Body of pancreas (tissue), 4 donors: ENCODE data around the gene TOB1. TPM values are rescaled to one million over a fixed set of nuclear protein-coding genes. Genes with fewer than 3 reads are reported as not detected.

Experiments
- ATAC-seq: fragments of 150-250 bp; one replicate; pipeline ENCODE4 v1.9.1; 2016
- DNase-seq, 4 donors: peaks; one replicate each; pipeline ENCODE4 v3.0.0-alpha.2; 2019
- H3K27ac ChIP-seq, 4 donors: fragments of 200-600 bp; sonication (generic); 1 replicate in 3 of 4; 2 replicates in 1 of 4; pipeline versions ENCODE4 v1.5.1 to v1.6.1; 2016 to 2019; ENCODE audit warnings: mild to moderate bottlenecking in 1 of 4, mixed read lengths in 1 of 4, moderate library complexity in 1 of 4
- H3K27me3 ChIP-seq, 2 donors: fragments of 200-600 bp; sonication (generic); one replicate each; pipeline ENCODE4 v1.6.0; 2016; ENCODE audit warnings: mild to moderate bottlenecking in 1 of 2
- H3K36me3 ChIP-seq, 2 donors: fragments of 200-600 bp; sonication (generic); replicated peaks in 1 of 2; 2 replicates each; pipeline ENCODE4 v1.5.1; 2016; ENCODE audit warnings: low read depth in 2 of 2; ENCODE audit not compliant: insufficient read depth in 1 of 2
- H3K4me1 ChIP-seq: fragments of 200-600 bp; sonication (generic); one replicate; pipeline ENCODE4 v1.6.0; 2016
- H3K4me3 ChIP-seq, 2 donors: fragments of 200-600 bp; sonication (generic); 1 replicate in 1 of 2; 2 replicates in 1 of 2; pipeline ENCODE4 v1.5.1; 2016 to 2019
- H3K9me3 ChIP-seq, 3 donors: fragments of 200-600 bp; sonication (generic); 1 replicate in 2 of 3; 2 replicates in 1 of 3; pipeline ENCODE4 v1.5.1; 2016
- POLR2A ChIP-seq, 3 donors: fragments of 450-650 bp; IDR thresholded peaks; one replicate each; pipeline ENCODE4 v1.6.1; 2016; ENCODE audit warnings: antibody characterized with exemption in 3 of 3, mild to moderate bottlenecking in 2 of 3
- WGBS, 2 donors: methylation state at CpG; one replicate each; pipeline ENCODE4 v1.1.5; 2017; 5-methylcytosine and 5-hydroxymethylcytosine counted together
- intact Hi-C: fragments of 100-400 bp; cut with DNase I; formaldehyde crosslinking; loops from one replicate; pipeline ENCODE4 v1.15.1; 2023
- total RNA-seq, 2 donors: library from RNA; depleted of rRNA; stranded (reverse); fragments of >200 nt; gene quantifications; one replicate each; pipeline ENCODE4 v1.1.0, GENCODE V29; 2016
- TF ChIP-seq, protein P1 (sequence below), 7 experiments: fragments of 450-650 bp in 4 of 7; fragments of 200-600 bp in 3 of 7; sonication (generic) in 3 of 7; IDR thresholded peaks; one replicate each; pipeline ENCODE4 v1.5.1; 2016 to 2019; ENCODE audit warnings: antibody characterized with exemption in 7 of 7

TOB1 gene
- total RNA-seq, 2 donors from 2014 or later, result 36.8 to 46.1 TPM

DNA sequence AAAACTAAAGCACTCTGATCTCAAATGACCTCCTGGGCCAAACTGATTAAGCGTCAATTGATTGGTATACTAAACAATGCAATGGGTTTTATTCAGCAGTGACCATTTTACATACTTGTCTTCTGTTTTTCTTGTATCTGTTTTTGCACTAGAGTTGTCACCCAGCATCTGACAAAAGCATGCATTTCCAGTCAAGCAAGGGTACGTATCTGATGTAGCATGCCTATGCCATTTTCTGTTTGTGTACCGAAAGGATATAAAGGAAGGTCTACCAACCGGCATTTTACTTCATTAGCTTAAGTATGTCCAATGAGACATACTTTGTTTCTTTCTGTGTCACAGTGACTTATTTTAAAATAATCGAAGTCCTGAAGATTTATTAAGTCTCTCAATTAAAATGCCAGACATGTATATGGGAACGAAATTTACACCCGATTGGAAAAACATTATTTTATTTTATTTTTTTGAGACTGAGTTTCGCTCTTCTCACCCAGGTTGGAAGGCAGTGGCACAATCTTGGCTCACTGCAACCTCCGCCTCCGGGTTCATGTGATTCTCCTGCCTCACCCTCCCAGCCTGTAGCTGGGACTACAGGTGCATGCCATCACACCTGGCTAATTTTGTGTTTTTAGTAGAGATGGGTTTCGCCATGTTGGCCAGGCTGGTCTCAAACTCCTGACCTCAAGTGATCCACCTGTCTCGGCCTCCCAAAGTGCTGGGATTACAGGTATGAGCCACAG, 7.5 kb downstream of the TOB1 start:
- TF ChIP-seq, protein P1, sequence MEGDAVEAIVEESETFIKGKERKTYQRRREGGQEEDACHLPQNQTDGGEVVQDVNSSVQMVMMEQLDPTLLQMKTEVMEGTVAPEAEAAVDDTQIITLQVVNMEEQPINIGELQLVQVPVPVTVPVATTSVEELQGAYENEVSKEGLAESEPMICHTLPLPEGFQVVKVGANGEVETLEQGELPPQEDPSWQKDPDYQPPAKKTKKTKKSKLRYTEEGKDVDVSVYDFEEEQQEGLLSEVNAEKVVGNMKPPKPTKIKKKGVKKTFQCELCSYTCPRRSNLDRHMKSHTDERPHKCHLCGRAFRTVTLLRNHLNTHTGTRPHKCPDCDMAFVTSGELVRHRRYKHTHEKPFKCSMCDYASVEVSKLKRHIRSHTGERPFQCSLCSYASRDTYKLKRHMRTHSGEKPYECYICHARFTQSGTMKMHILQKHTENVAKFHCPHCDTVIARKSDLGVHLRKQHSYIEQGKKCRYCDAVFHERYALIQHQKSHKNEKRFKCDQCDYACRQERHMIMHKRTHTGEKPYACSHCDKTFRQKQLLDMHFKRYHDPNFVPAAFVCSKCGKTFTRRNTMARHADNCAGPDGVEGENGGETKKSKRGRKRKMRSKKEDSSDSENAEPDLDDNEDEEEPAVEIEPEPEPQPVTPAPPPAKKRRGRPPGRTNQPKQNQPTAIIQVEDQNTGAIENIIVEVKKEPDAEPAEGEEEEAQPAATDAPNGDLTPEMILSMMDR (IDR thresholded peaks at IDR 0.05), result no peak
- TF ChIP-seq POLR2A (IDR thresholded peaks at IDR 0.05), result no peak
- peaks cover 62% of the 10 kb centered on the region for H3K4me1 ChIP-seq
- intact Hi-C loops, result no loop called here
- H3K4me3 ChIP-seq, result no peak overlapping the region
- no peaks in the 10 kb centered on the region for H3K9me3 ChIP-seq
- no peak for ATAC-seq
- no peaks in the 10 kb centered on the region for H3K27me3 ChIP-seq
- H3K36me3 ChIP-seq, result peaks cover 3 to 6% of the 10 kb centered on the region in 2 donors
- WGBS, 2 donors, result 74 to 76% methylated on average over 12 of the region's 12 CpGs
- DNase-seq, result no peak
- H3K27ac ChIP-seq, result peak overlapping the region in 2 of 4 donors; percentile 34 to 99

DNA sequence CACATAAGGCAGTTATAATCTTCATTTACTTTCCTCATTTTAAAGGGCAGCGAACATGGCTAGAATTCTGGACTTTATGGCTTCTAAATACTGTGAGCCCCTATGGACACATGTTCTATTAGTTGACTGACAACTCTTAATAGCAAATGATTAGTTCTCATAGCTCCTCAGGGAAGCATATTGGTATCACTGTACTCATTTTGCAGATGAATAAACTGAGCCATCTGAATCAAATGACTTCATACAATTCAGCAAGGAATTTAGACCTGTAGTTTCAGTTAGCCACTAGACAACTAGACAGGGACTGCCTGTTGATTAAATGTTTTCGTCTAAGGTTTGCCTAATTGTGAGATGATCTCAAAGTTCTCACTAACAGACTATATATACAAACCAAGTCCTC, 9.7 kb downstream of the TOB1 start:
- TF ChIP-seq, protein P1 (IDR thresholded peaks at IDR 0.05), result no peak
- no peak overlapping the region for H3K4me3 ChIP-seq
- H3K36me3 ChIP-seq, result no peaks in the 10 kb centered on the region
- no peaks in the 10 kb centered on the region for H3K9me3 ChIP-seq
- H3K27me3 ChIP-seq, result no peaks in the 10 kb centered on the region
- WGBS, 2 donors, result 51 to 54% methylated on average over 2 of the region's 2 CpGs
- intact Hi-C loops, result no loop called here
- DNase-seq (no peak), ATAC-seq (no peak)
- peaks cover 66% of the 10 kb centered on the region for H3K4me1 ChIP-seq
- peak overlapping the region; percentile 72 to 84 (median 80) for H3K27ac ChIP-seq

DNA sequence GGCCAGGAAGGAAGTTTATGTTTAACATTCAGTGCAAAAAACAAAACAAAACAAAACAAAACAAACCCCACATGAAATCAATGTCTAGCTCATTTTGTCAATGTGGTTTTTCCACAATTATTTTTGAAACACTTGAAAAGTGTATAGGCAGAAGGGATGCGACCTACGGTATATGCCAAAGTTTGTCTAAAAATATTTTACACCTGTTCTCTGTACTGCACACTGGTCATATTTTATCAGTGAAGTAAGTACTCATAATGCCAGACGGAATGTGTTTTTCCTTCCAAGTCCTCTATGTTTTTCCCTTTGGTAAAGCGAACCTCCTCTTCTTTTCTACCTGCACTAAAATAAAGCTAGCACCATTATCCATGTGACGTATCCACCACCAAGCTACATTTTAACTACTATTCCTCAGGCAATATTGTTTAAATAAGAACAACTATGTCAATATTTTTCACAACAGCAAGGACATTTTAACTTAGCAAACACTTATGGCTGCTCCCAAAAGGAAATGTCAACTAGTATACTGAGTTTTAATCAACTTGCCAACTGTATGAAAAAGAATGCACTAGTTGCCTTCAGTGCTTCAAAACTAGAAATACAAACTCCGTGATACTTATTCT, 10.3 kb downstream of the TOB1 start:
- ATAC-seq, result peak; percentile 74

DNA sequence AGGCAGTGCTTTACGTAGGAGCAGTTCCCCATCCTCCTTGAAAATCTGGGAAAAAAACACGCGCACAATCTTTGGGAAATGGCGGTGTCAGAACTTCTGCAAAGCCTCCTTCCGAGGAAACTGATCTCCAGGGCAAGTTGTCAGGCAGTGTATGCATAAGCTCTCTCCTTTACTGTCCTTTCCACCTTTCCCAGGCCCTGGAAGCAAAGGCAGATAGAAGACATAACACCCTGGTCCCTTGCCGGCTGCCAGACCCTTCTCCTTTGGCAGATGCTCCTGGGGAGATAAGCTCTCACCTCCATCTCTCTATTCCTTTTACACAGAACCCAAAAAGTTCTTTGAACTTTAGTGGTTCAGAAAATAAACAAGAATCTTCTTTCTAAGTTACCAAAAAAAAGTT, 12.4 kb downstream of the TOB1 start:
- no peak overlapping the region for H3K4me3 ChIP-seq
- DNase-seq (no peak), ATAC-seq (no peak)
- H3K27ac ChIP-seq, result no peak overlapping the region
- no peaks in the 10 kb centered on the region for H3K36me3 ChIP-seq
- intact Hi-C loops, result loop anchor here (5.0 kb wide), 1 partner anchor 99 kb away; no protein-coding TSS in a partner anchor
- no peaks in the 10 kb centered on the region for H3K27me3 ChIP-seq
- H3K4me1 ChIP-seq, result peaks cover 48% of the 10 kb centered on the region
- no peaks in the 10 kb centered on the region for H3K9me3 ChIP-seq
- WGBS, 2 donors, result 86 to 87% methylated on average over 6 of the region's 6 CpGs
- TF ChIP-seq, protein P1 (IDR thresholded peaks at IDR 0.05), result no peak

More for the DNA sequence above, 10.3 kb downstream of the TOB1 start:
- DNase-seq, result no peak
- 13 to 14% methylated on average over 6 of the region's 6 CpGs for WGBS, 2 donors
- no peak overlapping the region for H3K4me3 ChIP-seq
- H3K4me1 ChIP-seq, result peaks cover 60% of the 10 kb centered on the region
- H3K9me3 ChIP-seq, result no peaks in the 10 kb centered on the region
- peak in 2 of 3 donors; percentile 21 for TF ChIP-seq POLR2A (IDR thresholded peaks at IDR 0.05)
- TF ChIP-seq, protein P1 (IDR thresholded peaks at IDR 0.05), result no peak
- intact Hi-C loops, result no loop called here
- H3K36me3 ChIP-seq, result no peaks in the 10 kb centered on the region
- H3K27ac ChIP-seq, result peak overlapping the region; percentile 72 to 84 (median 80)
- no peaks in the 10 kb centered on the region for H3K27me3 ChIP-seq
